Kidney (tissue), 14 donors: Measurements from ENCODE around the gene GAPVD1. TPM values are rescaled to one million over a fixed set of nuclear protein-coding genes. Genes with fewer than 3 reads are reported as not detected.

Source experiments
- DNase-seq, 5 donors: peaks; one replicate each; pipeline ENCODE4 v3.0.0-alpha.2; 2013 to 2020
- FAIRE-seq: peaks from 2 replicates; lab custom pipeline; 2012; peaks lifted over from hg19 to GRCh38; lab: Jason Lieb, UNC
- H3K27ac ChIP-seq, 2 donors: one replicate each; pipeline ENCODE4 v1.7.0; 2013; ENCODE audit warnings: low read depth in 2 of 2, low read length in 2 of 2, inconsistent platforms in 1 of 2
- H3K27me3 ChIP-seq: one replicate; pipeline ENCODE4 v1.7.1; 2013; ENCODE audit warnings: low read length, inconsistent platforms; ENCODE audit not compliant: control insufficient read depth, insufficient read depth
- H3K36me3 ChIP-seq, 3 donors: one replicate each; pipeline versions ENCODE4 v1.7.0 to v1.7.1; 2013; ENCODE audit warnings: low read length in 3 of 3, control low read depth in 1 of 3, inconsistent platforms in 1 of 3; ENCODE audit not compliant: insufficient read depth in 3 of 3, control insufficient read depth in 2 of 3
- H3K4me1 ChIP-seq, 3 donors: one replicate each; pipeline versions ENCODE4 v1.7.0 to v1.7.1; 2013; ENCODE audit warnings: low read length in 3 of 3, inconsistent platforms in 1 of 3, low read depth in 1 of 3; ENCODE audit not compliant: control insufficient read depth in 2 of 3, insufficient read depth in 2 of 3
- H3K4me3 ChIP-seq, 3 donors: one replicate each; pipeline versions ENCODE4 v1.7.0 to v1.8.1; 2013; ENCODE audit warnings: low read length in 3 of 3, control low read depth in 1 of 3, inconsistent platforms in 1 of 3
- H3K9ac ChIP-seq, 3 donors: one replicate each; pipeline versions ENCODE4 v1.7.0 to v1.7.1; 2013; ENCODE audit warnings: low read length in 3 of 3, control low read depth in 1 of 3, inconsistent platforms in 1 of 3
- H3K9me3 ChIP-seq, 3 donors: one replicate each; pipeline versions ENCODE4 v1.7.0 to v1.7.1; 2013; ENCODE audit warnings: low read length in 3 of 3, control low read depth in 1 of 3, inconsistent platforms in 1 of 3; ENCODE audit not compliant: control insufficient read depth in 2 of 3, insufficient read depth in 1 of 3
- CTCF ChIP-seq: IDR thresholded peaks from 3 replicates; pipeline ENCODE4 v1.5.1; 2012; ENCODE audit warnings: mild to moderate bottlenecking, moderate library complexity, borderline replicate concordance; ENCODE audit not compliant: insufficient read depth; ENCODE audit errors: extremely low read depth
- intact Hi-C: fragments of 100-400 bp; cut with DNase I; formaldehyde crosslinking; loops from one replicate; pipeline ENCODE4 v1.11.1; 2022
- polyA plus RNA-seq: library from polyadenylated mRNA; stranded (reverse); fragments of 350-450 nt; fragmentation: Illumina TruSeq; extraction: RNeasy Lipid Tissue Mini Kit (QIAGEN cat#74804); gene quantifications from one replicate; pipeline ENCODE4 v1.2.3, GENCODE V29; 2014; ENCODE audit warnings: low read depth, low replicate concordance; ENCODE audit not compliant: insufficient read depth
- total RNA-seq: library from RNA; stranded (reverse); fragmentation: NEBNext Ultra II Directional; extraction: Animal tissue kit (Norgen Biotek cat#: 25700); gene quantifications from one replicate; pipeline ENCODE4 v1.2.1, GENCODE V29; 2021
- donor health status: control.
- donor health status: control.
- donor health status: control.
- donor health status: control.
- donor health status: control.
- donor health status: DM: yes; HTN: yes; CAD: no.
- donor health status: Normal renal cell carcinoma (clear cell type).

Gene GAPVD1
- total and polyA plus RNA-seq, 2 donors from 2014 or later: 6.9 to 44.8 TPM

- Histone ChIP-seq H3K4me3 (no peak overlapping the region), H3K4me1 (no peaks in the 10 kb centered on the region), H3K27me3 (no peaks in the 10 kb centered on the region), H3K9me3 (no peaks in the 10 kb centered on the region), H3K27ac (no peak overlapping the region), H3K36me3 (no peaks in the 10 kb centered on the region), H3K9ac (no peak overlapping the region)
- intact Hi-C loops: no loop called here
- DNase-seq (peak in 3 of 5 donors; percentile 21 to 41 (median 32)), FAIRE-seq (no peak)
- peak; percentile 44 for TF ChIP-seq CTCF
Observed at GRCh38 chr9:125255781-125256391, 5.7 kb upstream of the GAPVD1 start.

GRCh38 chr9:125258160-125258785 is 3.4 kb upstream of the GAPVD1 start:
- intact Hi-C loops: no loop called here
- H3K36me3 ChIP-seq: no peaks in the 10 kb centered on the region
- FAIRE-seq (no peak), DNase-seq (no peak)
- H3K27me3 ChIP-seq: no peaks in the 10 kb centered on the region
- TF ChIP-seq CTCF: no peak
- H3K4me1 ChIP-seq: peaks cover 0 to 6% (median 0%) of the 10 kb centered on the region in 3 donors
- no peak overlapping the region for H3K4me3 ChIP-seq
- no peak overlapping the region for H3K27ac ChIP-seq
- H3K9me3 ChIP-seq: no peaks in the 10 kb centered on the region
- no peak overlapping the region for H3K9ac ChIP-seq

- Histone ChIP-seq H3K27me3 (no peaks in the 10 kb centered on the region), H3K9me3 (no peaks in the 10 kb centered on the region), H3K36me3 (no peaks in the 10 kb centered on the region), H3K9ac (no peak overlapping the region), H3K27ac (no peak overlapping the region), H3K4me1 (peaks cover 0 to 11% (median 0%) of the 10 kb centered on the region in 3 donors), H3K4me3 (no peak overlapping the region)
- intact Hi-C loops: no loop called here
- FAIRE-seq (no peak), DNase-seq (no peak)
- no peak for TF ChIP-seq CTCF
Observed at GRCh38 chr9:125258832-125259534, 2.6 kb upstream of the GAPVD1 start.
